Measurements from ENCODE around the gene E2F1.

Gene E2F1, protein sequence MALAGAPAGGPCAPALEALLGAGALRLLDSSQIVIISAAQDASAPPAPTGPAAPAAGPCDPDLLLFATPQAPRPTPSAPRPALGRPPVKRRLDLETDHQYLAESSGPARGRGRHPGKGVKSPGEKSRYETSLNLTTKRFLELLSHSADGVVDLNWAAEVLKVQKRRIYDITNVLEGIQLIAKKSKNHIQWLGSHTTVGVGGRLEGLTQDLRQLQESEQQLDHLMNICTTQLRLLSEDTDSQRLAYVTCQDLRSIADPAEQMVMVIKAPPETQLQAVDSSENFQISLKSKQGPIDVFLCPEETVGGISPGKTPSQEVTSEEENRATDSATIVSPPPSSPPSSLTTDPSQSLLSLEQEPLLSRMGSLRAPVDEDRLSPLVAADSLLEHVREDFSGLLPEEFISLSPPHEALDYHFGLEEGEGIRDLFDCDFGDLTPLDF

DNA sequence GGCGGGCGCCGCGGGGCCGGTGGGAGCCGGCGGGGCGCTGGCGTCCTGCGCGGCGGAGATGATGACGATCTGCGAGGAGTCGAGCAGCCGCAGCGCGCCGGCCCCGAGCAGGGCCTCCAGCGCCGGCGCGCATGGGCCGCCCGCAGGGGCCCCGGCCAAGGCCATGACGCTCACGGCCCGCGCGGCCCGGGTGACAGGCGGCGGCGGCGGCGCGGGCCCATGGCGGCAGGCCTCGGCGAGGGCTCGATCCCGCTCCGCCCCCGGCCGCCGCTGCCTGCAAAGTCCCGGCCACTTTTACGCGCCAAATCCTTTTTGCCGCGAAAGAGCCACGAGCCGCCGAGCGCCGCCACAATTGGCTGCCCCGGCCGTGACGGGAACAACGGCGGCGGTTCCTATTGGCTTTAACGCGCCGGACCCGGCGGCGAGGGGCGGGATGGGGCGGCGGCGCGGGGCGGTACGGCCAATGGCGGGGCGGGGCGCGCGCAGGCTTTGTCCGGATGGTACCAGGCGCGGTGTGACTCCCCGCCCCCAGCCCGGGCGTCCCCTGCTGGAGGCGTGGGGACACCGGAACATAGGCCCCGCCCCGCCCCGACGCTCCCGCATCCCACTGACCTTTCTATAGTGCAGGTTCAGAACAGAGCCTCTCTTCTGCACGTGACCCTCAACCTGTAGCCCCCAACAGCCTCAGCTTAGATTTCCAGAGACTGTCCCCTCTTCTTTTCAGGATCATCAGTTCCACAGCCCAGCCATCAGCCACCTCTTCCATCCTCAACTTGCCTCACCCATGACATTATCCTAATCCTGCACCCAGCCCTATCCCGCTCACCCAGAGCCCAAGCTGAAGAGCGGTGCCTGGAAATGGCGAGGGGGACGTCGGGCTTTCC lies at the start of gene E2F1:
Gene E2F1, minus strand, starts transcription at position 286 of the 884 bp plus-strand sequence. Its CDS starts 121 bp downstream, at position 165.
- peak; percentile 97 for DNase-seq

DNA sequence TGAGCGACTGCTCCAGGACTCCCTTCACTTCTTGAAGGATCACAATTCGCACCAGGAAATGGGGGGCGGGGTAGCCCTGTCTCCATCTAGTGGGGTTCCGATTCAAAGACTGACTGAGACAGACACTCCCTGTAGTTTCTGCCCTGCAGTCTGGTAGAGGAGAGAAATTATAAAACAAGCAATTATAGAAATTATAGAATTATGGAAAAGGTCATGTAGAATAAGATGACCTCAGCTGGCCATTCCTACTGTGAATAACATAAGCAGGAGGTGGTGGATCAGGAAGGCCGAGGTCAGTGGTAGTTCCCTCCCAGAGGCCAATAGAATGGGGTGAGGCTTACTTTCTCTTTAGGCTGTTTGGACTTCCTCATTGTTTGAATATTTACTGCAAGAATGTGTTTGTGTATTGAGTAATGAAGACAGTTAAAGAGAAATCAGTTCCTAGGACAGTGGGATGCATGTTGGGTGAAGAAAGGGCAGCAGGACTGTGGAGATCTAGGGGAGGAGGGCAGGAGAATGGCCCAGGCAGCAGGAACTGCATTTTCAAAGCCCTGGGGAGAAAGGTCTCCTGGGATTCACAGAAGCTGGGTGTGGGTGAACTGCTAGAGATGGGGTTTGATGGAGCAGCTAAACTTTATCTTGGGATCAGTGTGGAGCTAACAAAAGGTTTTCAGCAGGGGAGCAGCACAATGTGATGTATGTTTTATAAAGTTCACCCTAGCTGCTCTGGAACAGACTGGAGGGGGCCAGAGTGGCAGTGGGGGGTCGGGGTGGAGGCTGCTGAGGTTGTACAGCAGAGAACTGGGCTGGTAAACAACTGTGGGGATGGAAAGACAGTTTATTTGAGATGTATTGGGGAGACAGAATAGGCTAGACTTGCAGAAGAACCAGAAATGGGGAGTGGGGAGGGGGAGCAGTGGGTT lies 47.7 kb upstream of the E2F1 start:
- DNase-seq = no peak

DNA sequence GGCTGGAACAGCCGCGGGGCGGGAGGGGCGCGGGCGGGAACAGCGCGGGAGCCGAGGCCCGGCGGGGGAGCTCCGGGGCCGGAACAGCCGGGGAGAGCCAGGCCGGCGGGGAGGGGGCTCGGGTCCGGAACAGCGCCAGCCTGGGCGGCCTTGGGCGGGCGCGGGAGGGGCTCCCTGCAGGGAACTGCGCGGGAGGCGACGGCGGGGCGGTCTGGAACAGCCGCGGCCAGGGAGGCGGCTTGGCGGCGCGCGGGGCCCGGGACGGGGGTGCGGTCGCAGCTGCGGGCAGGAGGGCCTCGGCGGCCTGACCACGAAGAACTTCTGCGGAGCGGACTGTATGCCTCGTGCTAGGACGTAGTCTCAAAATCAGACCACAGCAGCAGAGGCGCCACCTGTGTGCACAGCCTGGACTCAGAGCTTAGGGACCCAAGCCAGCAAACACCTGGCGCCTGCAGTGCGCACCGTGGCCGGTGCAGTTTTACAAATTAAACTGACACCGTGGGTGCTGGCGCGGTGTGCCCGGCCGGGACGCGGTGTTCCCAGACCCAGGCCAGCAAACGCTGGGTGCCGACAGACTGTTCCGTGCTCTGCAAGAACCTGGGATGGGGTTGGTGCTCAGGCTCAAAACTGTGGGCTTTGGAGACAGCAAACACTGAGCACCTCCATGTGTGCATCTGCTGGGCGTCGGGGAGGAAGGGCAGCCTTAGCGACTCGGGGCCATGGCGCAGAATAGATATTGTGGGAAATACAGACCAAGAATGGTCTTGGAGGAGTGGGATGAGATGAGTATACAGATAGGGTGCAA lies 46.2 kb upstream of the E2F1 start:
- peak; percentile 97 for DNase-seq

DNA sequence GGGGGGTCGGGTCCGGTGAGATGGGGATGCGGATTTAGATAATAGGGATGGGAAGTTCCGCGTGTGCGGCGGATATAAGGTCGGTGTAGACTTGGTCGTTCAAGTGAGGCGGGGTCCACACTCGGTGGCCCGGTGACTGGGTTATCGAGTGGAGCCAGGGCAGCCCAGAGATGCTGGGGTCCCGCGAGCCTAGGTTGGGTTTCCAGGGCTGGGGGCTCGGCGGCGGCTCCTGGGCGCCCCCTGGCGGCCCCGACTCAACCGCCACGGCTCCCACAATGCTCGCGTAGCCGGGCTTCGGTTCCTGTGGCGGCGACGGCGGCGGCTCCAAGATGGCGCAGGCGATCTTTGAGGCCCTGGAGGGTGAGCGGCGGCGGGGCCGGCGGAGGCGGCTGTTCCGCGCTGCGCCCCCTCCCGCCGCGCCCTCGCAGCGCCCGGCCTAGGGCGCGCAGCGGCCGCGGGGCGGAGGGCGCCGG lies 45.5 kb upstream of the E2F1 start, which contains the start of gene ZNF341:
Gene ZNF341, plus strand, starts transcription at position 304 of the 473 bp plus-strand sequence. Its CDS starts 26 bp downstream, at position 330.
- peak; percentile 97 for DNase-seq

DNA sequence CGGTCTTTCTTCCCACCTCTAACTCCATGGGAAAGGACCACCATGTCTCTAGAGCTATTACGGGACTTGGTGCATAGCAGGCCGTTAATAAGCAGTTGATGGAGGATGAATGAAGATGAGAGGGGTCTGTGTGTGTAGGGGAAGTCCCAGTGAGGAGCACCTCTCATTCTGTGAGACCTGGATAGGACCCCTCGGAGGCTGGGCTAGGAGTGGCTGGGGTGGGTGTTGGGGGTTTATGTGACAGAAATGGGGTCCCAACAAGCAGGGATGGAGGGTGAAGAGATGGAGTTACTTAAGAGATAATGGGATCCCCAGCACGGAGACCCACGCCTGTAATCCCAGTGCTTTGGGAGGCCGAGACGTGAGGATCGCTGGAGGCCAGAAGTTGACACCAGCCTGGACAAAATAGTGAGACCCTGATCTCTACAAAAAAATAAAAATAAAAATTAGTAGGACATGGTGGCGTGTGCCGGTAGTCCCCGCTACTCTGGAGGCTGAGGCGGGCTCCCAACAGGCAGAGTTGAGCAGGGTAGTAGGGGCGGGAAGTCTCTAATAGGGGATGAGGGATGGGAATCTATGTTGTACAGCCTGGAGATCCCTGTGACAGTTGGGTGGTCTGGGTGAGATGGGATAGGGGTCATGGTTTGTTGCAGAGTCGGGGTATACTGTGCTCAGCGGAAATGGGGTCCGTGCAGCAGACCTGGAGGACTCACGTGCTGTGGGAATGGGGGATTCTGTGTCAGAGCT lies 44.9 kb upstream of the E2F1 start:
- no peak for DNase-seq

DNA sequence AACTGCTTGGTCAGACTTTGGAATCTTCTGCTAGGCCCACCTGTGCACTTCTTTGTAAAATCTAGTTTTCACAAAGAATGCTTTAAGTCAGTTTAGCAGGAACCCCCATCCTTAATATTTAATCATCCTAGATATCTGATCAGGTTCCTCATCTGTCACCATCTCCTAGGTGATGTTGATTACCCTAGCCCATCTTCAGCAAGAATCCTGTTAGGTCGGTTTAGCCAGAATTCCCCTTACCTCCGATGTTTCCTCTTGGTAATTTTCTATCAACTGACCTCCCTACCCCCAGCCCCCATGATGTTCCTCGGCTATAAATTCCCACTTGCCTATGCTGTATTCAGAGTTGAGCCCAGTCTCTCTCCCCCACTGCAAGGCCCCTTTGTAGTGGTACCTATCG lies 42.9 kb upstream of the E2F1 start:
- DNase-seq = no peak

DNA sequence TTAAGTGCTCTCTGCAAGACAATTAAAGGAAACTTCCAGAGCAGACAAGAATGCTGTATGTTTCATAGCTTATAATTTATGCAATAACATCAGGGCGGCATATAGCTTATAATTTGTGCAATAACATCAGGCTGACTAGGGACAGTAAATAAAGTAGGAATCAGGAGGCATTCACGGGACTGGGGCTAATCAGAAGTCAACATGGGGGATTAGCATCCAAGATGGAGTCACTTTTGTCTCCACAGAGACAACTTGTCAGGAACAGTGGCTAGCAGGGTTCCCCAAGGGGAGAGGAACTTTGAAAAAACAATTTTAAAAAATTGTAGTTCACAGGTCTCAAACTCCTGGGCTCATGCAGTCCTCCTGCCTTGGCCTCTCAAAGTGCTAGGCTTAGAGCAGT lies 42.3 kb upstream of the E2F1 start:
- no peak for DNase-seq

DNA sequence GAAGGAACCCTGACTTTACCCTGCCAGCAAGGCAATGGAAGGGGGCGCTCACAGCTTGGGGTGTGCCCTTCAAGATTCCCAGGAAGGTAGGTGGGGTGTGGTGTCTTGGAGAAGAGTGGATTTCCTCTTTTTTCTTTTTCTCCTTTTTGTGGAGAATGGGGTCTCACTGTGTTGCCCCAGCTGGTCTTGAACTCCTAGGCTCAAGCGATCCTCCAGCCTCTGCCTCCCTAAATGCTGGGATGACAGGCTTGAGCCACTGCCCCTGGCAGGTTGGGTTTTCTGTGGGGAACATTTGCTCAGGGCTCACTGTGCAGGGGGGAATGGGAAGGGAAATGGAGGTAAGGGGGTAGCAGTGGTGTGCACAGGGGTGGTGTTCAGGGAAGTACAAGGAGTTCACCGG lies 41.6 kb upstream of the E2F1 start:
- DNase-seq = no peak

DNA sequence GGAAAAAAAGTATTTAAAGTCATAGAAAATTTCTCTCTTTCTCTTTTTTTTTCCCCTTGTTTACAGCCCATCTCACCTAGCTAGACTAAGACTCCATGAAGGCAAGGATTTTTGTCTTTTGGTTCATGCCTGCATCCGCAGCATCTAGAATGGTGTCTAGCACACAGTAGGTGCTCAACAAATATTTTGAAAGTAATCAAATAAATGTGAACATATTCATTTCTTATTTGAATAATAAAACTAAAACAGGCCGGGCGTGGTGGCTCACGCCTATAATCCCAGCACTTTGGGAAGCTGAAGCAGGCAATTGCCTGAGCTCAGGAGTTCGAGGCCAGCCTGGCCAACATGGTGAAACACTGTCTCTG lies 40.9 kb upstream of the E2F1 start:
- no peak for DNase-seq

DNA sequence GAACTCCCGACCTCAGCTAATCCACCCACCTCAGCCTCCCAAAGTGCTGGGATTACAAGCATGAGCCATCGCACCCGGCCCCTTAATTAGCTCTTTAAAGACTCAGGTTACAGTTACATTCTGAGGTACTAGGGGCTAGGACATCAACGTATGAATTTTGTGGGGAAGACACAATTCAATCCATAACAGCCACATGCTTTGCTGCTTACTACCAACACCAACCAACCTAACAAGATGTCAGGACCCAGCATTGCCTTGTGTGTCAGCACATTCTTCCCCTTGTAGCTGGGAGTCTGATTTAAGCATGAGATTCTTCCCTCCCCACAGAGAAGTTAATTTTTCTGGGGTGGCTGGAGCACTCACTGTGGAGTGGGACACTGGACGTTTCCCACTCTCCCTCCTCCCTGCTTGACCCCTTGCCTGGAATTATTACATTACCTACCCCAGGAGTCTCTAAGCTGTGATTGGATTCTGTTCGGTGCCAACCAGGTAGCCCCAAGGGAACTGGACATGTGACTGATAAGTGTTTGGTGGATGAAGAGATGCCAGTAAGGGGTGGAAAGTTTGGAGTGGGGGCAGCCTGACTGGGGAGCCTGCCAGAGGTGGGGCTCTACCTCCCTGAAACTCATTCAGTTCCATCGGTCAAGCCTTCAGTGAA lies 39.6 kb upstream of the E2F1 start:
- no peak for DNase-seq

DNA sequence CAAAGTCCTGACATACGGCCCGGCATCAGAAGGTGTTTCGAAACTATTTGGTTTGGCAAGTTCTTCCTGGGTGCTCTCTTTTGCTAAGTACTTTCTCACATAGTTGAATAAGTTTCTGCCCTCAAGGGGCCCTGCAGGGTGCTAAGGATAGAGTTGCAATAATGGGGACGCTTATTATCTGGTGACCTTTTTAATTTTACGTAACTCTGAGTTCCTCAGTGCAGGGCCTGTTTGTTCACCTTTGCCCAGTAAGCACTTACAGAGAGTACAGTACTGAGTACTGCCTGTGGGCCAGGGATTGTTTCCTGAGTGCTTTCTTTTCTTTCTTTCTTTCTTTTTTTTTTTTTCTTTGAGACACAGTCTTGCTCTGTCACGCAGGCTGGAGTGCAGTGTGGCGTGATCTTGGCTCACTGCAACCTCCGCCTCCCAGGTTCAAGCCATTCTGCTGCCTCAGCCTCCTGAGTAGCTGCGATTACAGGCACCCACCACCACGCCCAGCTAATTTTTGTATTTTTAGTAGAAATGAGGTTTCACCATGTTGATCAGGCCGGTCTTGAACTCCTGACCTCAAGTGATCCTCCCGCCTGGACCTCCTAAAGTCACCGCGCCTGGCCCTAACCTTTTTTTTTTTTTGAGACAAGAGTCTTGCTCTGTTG lies 38.4 kb upstream of the E2F1 start:
- DNase-seq = no peak

DNA sequence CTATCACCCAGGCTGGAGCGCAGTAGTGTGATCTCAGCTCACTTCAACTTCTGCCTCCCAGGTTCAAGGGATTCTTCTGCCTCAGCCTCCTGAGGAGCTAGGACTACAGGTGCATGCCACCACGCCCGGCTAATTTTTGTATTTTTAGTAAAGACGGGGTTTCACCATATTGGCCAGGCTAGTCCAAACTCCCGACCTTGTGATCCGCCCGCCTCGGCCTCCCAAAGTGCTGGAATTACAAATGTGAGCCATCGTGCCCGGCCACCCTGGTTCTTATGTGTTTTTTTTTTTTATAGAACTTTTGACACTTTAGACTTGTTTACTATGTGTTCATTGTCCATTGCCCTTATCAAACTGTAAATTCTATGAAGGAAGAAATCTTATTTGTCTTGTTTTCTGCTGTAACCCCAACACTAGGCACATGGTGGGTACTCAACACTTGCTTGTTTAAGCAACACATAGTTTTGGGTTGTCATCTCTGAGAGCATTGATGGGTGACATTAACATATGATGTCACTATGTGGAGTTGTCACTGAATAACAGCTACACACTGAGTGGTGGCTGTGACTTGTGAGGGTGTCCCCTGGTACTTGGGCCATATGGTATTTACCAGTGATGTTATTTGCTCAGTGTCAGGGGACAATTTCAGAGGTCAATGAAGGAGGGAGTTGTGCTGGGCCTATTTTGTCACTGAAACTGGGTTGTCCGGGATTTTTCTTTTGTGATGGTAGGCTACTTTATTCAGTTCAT lies 35.4 kb upstream of the E2F1 start:
- DNase-seq = no peak

DNA sequence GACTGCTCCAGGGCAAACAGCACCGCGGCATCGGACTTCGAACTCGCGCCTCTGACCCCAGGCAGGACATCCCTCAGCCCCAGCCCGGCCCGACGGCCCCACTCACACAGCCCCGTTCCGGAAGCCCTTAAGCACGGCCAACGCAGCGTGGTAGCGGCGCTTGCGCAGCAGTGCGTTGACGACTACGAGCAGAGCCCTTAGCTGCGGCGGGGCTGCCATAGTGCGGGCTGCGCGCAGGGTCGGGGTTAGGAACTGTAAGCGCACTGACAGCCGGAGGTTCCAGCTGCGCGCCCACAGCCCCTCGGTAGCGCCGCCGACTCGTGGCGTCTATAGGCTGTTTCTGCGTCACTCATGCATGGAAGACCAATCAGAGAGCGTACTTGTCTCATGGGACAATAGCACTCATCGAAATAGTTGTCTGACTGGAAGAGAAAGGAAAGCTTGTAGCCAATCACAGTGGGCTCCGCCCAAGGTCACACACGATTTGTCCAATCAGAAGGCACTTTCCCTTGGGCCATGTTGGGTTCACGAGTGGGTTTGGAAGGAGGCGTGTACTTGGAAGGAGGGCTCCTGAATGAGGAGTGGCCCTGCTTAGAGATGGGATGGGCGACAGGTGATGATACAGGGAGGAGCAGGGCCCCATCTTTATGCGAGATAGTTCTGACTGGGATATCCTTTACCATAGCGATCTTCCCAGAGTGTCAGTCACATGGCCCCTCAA lies 34.0 kb upstream of the E2F1 start, which contains the start of gene PXMP4:
Gene PXMP4, minus strand, starts transcription at position 322 of the 721 bp plus-strand sequence. Its CDS starts 103 bp downstream, at position 219.
- DNase-seq = peak; percentile 98

DNA sequence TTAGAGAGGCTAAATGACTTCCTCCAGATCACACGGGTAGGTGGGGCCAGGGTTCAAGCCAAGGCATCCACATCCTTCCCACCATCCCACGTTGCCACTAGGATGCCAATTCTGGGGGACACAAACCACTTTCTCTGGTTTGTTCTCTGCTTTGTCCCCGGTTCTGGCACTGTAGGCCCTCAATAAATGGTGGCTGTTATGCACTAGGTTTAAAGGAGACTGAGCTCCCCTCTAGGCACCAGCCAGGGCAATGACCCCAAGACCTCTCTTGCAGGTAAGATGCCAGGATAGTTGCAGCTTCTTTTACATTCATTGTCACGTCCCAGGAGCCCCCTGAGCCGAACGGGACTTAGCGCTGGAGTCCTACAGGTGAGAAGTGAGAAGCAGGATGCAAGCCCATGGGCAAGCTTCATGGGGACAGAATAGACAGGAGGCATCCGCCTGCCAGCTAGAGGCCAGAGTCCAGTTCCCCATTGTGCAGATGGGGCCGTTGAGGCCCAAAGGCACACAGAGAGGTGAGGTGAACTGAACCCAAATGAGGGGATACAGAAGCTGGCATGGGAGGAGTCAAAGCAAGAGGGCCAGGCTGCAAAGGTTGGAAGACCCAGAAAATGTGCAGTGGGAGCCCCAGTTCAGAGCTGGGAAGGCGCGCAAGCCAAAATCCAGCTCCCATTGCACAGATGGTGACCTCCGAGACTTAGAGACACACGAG lies 33.2 kb upstream of the E2F1 start:
- DNase-seq = no peak

DNA sequence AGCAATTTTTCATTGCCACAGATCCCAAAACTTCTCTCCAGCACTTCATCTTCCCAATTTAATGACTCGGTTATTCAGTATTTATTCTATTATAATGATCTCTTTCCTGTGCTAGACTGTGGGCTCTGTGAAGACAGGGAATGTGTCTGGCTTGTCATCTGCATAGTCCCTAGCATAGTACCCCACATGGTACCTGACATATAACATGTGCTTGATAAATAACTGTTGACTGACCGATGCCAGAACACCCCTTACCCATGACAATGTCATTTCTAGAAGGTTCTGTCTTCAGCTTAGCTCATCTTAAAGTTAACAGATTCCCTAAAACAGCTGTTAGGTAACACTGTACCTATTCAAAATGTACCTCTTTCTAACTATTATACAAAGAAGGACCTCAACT lies 30.3 kb upstream of the E2F1 start:
- no peak for DNase-seq

DNA sequence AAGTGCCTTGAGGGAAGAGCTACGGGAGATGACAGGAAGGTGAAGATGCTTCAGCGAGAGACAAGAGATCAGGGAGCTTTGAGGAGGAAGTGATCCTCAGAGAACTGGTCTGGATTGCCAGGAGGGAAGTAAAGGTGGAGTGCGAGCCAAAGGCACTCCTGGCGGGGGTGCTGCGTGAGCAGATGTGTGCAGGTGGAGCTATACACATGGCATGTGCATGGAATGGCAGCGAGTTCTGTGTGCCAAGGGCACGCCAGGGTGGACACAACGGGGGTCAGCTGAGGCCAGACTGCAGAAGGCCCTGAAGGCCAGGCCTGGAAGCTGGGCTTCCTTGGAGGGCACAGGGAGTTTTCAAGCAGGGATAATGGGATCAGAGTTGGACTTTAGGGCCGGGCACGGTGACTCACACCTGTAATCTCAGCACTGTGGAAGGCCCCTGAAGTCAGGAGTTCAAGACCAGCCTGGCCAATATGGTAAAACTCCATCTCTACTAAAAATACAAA lies 27.7 kb upstream of the E2F1 start:
- no peak for DNase-seq

DNA sequence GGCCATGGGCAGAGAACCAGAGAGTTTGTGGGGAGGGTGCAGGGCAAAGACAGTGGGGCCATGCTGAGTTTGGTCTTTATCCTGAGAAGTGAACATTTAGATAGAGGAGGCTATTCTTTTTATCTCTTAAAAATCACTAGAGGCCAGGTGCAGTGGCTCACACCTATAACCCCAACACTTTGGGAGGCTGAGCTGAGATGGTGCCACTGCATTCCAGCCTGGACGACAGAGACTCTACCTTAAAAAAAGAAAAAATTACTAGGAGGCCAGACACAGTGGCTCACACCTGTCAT lies 25.2 kb upstream of the E2F1 start:
- no peak for DNase-seq
